ENCODE measurements around the gene DLX1. TPM values are rescaled to one million over a fixed set of nuclear protein-coding genes. Genes with fewer than 3 reads are reported as not detected.

DLX1 gene
- total RNA-seq, 4 donors from 2014 or later: 0.40 TPM; not detected in 3

GRCh38 chr2:172092716-172093415, 7.6 kb downstream of the DLX1 start:
- no peak for ATAC-seq
- no peak for TF ChIP-seq EP300 (IDR thresholded peaks at IDR 0.05)
- TF ChIP-seq CTCF (IDR thresholded peaks at IDR 0.05): no peak
- no peak for TF ChIP-seq POLR2AphosphoS5 (IDR thresholded peaks at IDR 0.05)
- H3K27ac ChIP-seq: no peak overlapping the region
- H3K9me3 ChIP-seq: no peaks in the 10 kb centered on the region
- H3K27me3 ChIP-seq: peaks cover 100% of the 10 kb centered on the region
- H3K4me3 ChIP-seq: no peak overlapping the region
- no peaks in the 10 kb centered on the region for H3K36me3 ChIP-seq
- H3K4me1 ChIP-seq: peaks cover 0 to 60% (median 38%) of the 10 kb centered on the region in 3 donors
- WGBS, 2 donors (ENCODE audit: low coverage in 1 of 2): 7 to 18% methylated on average over 11 to 18 of the region's 19 CpGs

DNA sequence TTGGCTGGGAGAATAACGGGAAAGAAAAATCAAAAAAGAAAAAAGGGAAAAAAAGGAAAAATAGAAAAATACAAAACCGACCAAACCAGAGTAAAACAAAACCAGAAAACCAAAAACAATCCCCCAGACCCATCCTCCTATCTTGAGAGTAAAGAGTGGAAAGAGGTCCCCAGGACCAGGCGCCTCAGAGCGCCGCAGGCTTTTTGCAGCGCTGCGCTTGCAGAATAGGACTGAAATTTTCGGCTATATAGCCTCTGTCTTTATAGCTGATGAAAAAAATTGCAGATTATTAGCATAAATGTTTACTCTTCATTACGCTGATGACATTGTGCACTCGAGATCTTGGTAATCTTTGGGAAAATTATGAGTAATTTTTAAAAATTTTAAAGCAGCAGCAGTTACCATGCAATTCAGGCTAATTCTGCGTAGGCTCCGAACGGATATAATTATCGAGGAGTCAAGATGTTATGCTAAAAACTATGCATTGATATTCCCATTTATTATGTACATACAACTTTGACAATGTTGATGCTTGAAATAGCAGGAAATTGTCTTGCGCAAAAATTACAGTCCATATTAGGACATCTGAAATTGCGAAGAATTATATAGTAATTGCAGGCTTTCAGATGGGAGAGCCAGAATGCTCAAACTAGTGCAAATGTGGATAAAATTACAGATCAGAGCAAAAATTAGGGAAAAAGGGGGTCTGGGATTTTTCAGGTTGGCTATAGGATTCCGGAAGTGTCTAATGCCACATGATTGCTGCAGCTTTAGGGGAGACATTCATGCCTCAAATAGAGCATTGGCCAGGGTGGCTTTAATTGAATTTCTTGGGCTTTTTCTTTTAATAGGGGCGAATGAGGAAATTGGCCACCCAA, 8.3 kb downstream of the DLX1 start:
- no peak overlapping the region for H3K27ac ChIP-seq
- H3K27me3 ChIP-seq: peaks cover 100% of the 10 kb centered on the region
- WGBS, 2 donors (ENCODE audit: low coverage in 1 of 2): 17 to 21% methylated on average over 17 to 18 of the region's 18 CpGs
- no peak overlapping the region for H3K4me3 ChIP-seq
- no peak for ATAC-seq
- TF ChIP-seq EP300 (IDR thresholded peaks at IDR 0.05) (no peak), POLR2AphosphoS5 (IDR thresholded peaks at IDR 0.05) (no peak), POLR2A (IDR thresholded peaks at IDR 0.05) (no peak), CTCF (IDR thresholded peaks at IDR 0.05) (no peak)
- H3K9me3 ChIP-seq: no peaks in the 10 kb centered on the region
- no peaks in the 10 kb centered on the region for H3K36me3 ChIP-seq
- peaks cover 0 to 60% (median 34%) of the 10 kb centered on the region in 3 donors for H3K4me1 ChIP-seq

- ATAC-seq: no peak
- H3K27me3 ChIP-seq: peaks cover 100% of the 10 kb centered on the region
- peaks cover 0 to 63% (median 43%) of the 10 kb centered on the region in 3 donors for H3K4me1 ChIP-seq
- TF ChIP-seq EP300 (IDR thresholded peaks at IDR 0.05) (no peak), CTCF (IDR thresholded peaks at IDR 0.05) (no peak), POLR2A (IDR thresholded peaks at IDR 0.05) (no peak), POLR2AphosphoS5 (IDR thresholded peaks at IDR 0.05) (no peak)
- peak overlapping the region in 2 of 4 donors; percentile 5 to 13 for H3K27ac ChIP-seq
- WGBS, 2 donors (ENCODE audit: low coverage in 1 of 2): 3 to 4% methylated on average over 5 to 8 of the region's 66 CpGs
- H3K9me3 ChIP-seq: no peaks in the 10 kb centered on the region
- no peaks in the 10 kb centered on the region for H3K36me3 ChIP-seq
- peak overlapping the region in 1 of 2 donors; percentile 45 for H3K4me3 ChIP-seq
Measured at GRCh38 chr2:172094294-172095145, 9.2 kb downstream of the DLX1 start.

DNA sequence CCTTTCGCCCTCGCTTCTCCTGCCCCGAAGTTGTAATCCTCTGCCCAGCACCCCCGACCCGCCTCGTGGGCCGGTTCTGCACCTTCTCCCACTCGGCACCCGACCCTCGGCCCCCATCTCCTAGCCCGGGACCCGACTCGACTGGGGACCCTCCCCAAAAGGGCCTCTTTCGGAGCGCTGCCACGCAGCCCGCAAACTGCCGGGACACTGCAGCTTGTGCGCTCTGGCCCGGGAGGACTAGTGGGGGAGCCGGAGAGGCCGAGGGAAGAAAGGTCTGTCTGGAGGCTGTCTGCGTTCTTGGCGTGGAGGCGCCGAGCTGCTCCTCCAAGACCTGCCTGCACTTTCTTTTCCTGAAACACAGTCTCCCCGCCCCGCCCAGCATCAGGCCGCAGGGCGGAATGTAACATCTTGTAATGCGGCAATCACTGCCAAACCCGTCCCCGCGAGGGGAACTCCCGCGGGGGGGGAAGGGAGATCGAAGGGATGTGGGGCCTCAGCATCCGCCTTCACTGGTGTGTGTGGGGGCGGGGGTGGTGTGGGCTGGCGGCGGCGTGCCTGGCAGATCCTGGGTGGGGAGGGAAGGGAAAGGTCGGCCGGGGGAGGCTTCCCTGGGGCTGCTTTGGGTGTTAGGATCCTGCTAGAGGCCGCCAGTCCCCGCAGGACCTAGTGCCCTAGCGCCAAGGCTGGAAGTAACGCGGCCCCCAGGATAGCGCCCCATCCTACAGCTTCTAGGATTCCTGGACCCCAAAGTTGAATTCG, 10.0 kb downstream of the DLX1 start:
- Histone ChIP-seq H3K9me3 (no peaks in the 10 kb centered on the region), H3K36me3 (no peaks in the 10 kb centered on the region), H3K4me3 (peak overlapping the region in 1 of 2 donors; percentile 45), H3K27me3 (peaks cover 100% of the 10 kb centered on the region), H3K27ac (peak overlapping the region in 2 of 4 donors; percentile 5 to 13), H3K4me1 (peaks cover 0 to 71% (median 51%) of the 10 kb centered on the region in 3 donors)
- ATAC-seq: no peak
- TF ChIP-seq EP300 (IDR thresholded peaks at IDR 0.05): no peak
- TF ChIP-seq POLR2A (IDR thresholded peaks at IDR 0.05): no peak
- TF ChIP-seq POLR2AphosphoS5 (IDR thresholded peaks at IDR 0.05): peak; percentile 13
- TF ChIP-seq CTCF (IDR thresholded peaks at IDR 0.05): no peak
- WGBS, 2 donors (ENCODE audit: low coverage in 1 of 2): 8% methylated on average over 4 of the region's 51 CpGs; no CpG with 5 or more reads in 1 of the 2 donors
